ENCODE measurements around the gene ATAD5.
A peak's percentile ranks its signal among the peaks of the same experiment; 100 is the strongest.
"Not testable (repeated sequence)": the region's sequence is repeated elsewhere in the genome, so short reads cannot be mapped to it uniquely, and the experiment has no call there.

Gene ATAD5

GRCh38 chr17:30812218-30813177 is 19.3 kb upstream of the ATAD5 start:
- TF ChIP-seq CTCF (IDR thresholded peaks at IDR 0.05; ENCODE audit: low read length, missing control alignments): no peak
- H3K4me3 ChIP-seq (replicated peaks; ENCODE audit: low read depth, low read length): no peak overlapping the region
- DNase-seq (ENCODE audit: low read depth): peak; percentile 18

GRCh38 chr17:30814236-30814635 is 17.5 kb upstream of the ATAD5 start:
- DNase-seq (ENCODE audit: low read depth); H3K4me3 ChIP-seq (replicated peaks; ENCODE audit: low read depth, low read length): not testable (repeated sequence)

GRCh38 chr17:30814860-30815259 is 16.9 kb upstream of the ATAD5 start:
- DNase-seq (ENCODE audit: low read depth): peak; percentile 72
- H3K4me3 ChIP-seq (replicated peaks; ENCODE audit: low read depth, low read length): not testable (repeated sequence)

GRCh38 chr17:30816165-30816564 is 15.6 kb upstream of the ATAD5 start:
- no peak overlapping the region for H3K4me3 ChIP-seq (replicated peaks; ENCODE audit: low read depth, low read length)
- DNase-seq (ENCODE audit: low read depth): no peak
- no peak for TF ChIP-seq CTCF (IDR thresholded peaks at IDR 0.05; ENCODE audit: low read length, missing control alignments)

- peak; percentile 55 for DNase-seq (ENCODE audit: low read depth)
- no peak for TF ChIP-seq CTCF (IDR thresholded peaks at IDR 0.05; ENCODE audit: low read length, missing control alignments)
- H3K4me3 ChIP-seq (replicated peaks; ENCODE audit: low read depth, low read length): no peak overlapping the region
Observed at GRCh38 chr17:30819971-30820705, 11.6 kb upstream of the ATAD5 start.

GRCh38 chr17:30821871-30822723 is 9.7 kb upstream of the ATAD5 start:
- DNase-seq (ENCODE audit: low read depth): no peak
- no peak overlapping the region for H3K4me3 ChIP-seq (replicated peaks; ENCODE audit: low read depth, low read length)
- TF ChIP-seq CTCF (IDR thresholded peaks at IDR 0.05; ENCODE audit: low read length, missing control alignments): no peak

- DNase-seq (ENCODE audit: low read depth); H3K4me3 ChIP-seq (replicated peaks; ENCODE audit: low read depth, low read length): not testable (repeated sequence)
Observed at GRCh38 chr17:30822919-30823318, 8.8 kb upstream of the ATAD5 start.

GRCh38 chr17:30823421-30823820 is 8.3 kb upstream of the ATAD5 start:
- TF ChIP-seq CTCF (IDR thresholded peaks at IDR 0.05; ENCODE audit: low read length, missing control alignments): no peak

More at GRCh38 chr17:30823421-30823820, 8.3 kb upstream of the ATAD5 start:
- peak overlapping the region; percentile 97 for H3K4me3 ChIP-seq (replicated peaks; ENCODE audit: low read depth, low read length)
- no peak for DNase-seq (ENCODE audit: low read depth)
